Smooth muscle cell (in vitro differentiated cells): ENCODE measurements around the gene ATXN10. TPM values are rescaled to one million over a fixed set of nuclear protein-coding genes. Genes with fewer than 3 reads are reported as not detected.

Experiments
- DNase-seq: peaks from one replicate; lab custom pipeline; 2025; ENCODE audit not compliant: unreplicated experiment; lab: John Stamatoyannopoulos, UW
- H2AFZ ChIP-seq: fragments of 200-600 bp; sonication (generic); 2 replicates; pipeline ENCODE4 v1.6.0; 2016; ENCODE audit warnings: antibody characterized with exemption, low read depth, mild to moderate bottlenecking
- H3F3A ChIP-seq: fragments of 200-600 bp; sonication (generic); 2 replicates; pipeline ENCODE4 v1.6.0; 2017; ENCODE audit warnings: antibody characterized with exemption, low read depth
- H3K27ac ChIP-seq: fragments of 200-600 bp; sonication (generic); 2 replicates; pipeline ENCODE4 v1.5.1; 2016; ENCODE audit warnings: low read depth, mild to moderate bottlenecking
- H3K27me3 ChIP-seq: fragments of 200-600 bp; sonication (generic); 2 replicates; pipeline ENCODE4 v1.6.1; 2016; ENCODE audit warnings: low read depth, mild to moderate bottlenecking
- H3K36me3 ChIP-seq: fragments of 200-600 bp; sonication (generic); 2 replicates; pipeline ENCODE4 v1.5.1; 2016; ENCODE audit warnings: low read depth
- H3K4me1 ChIP-seq: fragments of 200-600 bp; sonication (generic); 2 replicates; pipeline ENCODE4 v1.5.1; 2016; ENCODE audit warnings: low read depth
- H3K4me2 ChIP-seq: fragments of 200-600 bp; sonication (generic); 2 replicates; pipeline ENCODE4 v1.6.0; 2016; ENCODE audit warnings: mild to moderate bottlenecking
- H3K4me3 ChIP-seq: fragments of 200-600 bp; sonication (generic); 2 replicates; pipeline ENCODE4 v1.5.1; 2016; ENCODE audit warnings: mild to moderate bottlenecking
- H3K79me2 ChIP-seq: fragments of 200-600 bp; sonication (generic); 2 replicates; pipeline ENCODE4 v1.6.0; 2016; ENCODE audit warnings: low read depth, mild to moderate bottlenecking
- H3K9ac ChIP-seq: fragments of 200-600 bp; sonication (generic); 2 replicates; pipeline ENCODE4 v1.6.0; 2016; ENCODE audit warnings: low read depth
- H3K9me3 ChIP-seq: fragments of 200-600 bp; sonication (generic); replicated peaks from 2 replicates; pipeline ENCODE4 v1.5.1; 2016; ENCODE audit warnings: low read depth
- H4K20me1 ChIP-seq: fragments of 200-600 bp; sonication (generic); 2 replicates; pipeline ENCODE4 v1.6.0; 2016; ENCODE audit warnings: low read depth
- WGBS: methylation state at CpG from one replicate; pipeline ENCODE4 v1.1.7; 2016; ENCODE audit warnings: low lambda C conversion rate; 5-methylcytosine and 5-hydroxymethylcytosine counted together
- polyA plus RNA-seq: library from polyadenylated mRNA; unstranded; fragments of >200 nt; fragmentation: Nextera tagmentation; extraction: Ambion mirVana; gene quantifications from 2 replicates; pipeline ENCODE4 v1.2.1, GENCODE V29; 2016
- total RNA-seq: library from RNA; depleted of rRNA; stranded (reverse); fragments of >200 nt; gene quantifications from 2 replicates; pipeline ENCODE4 v1.2.3, GENCODE V29; 2014
- TF ChIP-seq, protein P1 (sequence below): fragments of 200-600 bp; sonication (generic); IDR thresholded peaks from 2 replicates; pipeline ENCODE4 v1.5.1; 2017; ENCODE audit warnings: borderline replicate concordance, mild to moderate bottlenecking, antibody characterized with exemption; ENCODE audit not compliant: insufficient read depth, poor library complexity, severe bottlenecking

ATXN10 gene
- total and polyA plus RNA-seq, 2 experiments from 2014 or later: 117 to 131 TPM

DNA sequence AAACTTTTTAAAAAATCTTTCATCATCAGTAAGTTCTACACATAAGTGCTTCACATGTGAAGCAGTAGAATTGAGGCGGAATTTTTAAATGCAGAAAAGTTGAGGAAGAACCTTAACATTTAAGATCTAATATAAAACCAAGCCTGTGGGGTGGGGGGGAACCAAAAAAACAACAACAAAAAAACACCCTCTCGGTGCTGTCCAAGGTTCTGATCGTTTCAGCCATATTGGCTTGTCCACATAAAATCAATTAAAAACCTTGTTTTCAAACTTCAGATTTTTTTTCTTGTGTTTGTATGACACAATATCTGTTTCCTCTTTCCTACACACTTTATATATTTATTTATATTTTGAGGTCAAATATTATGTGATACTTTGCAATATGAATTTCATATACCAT is 175.3 kb downstream of the ATXN10 start:
- Histone ChIP-seq H3K9ac (no peak overlapping the region), H3K9me3 (no peaks in the 10 kb centered on the region), H3K27me3 (no peaks in the 10 kb centered on the region), H4K20me1 (peaks cover 75% of the 10 kb centered on the region), H3K4me2 (no peak overlapping the region), H2AFZ (no peak overlapping the region), H3K36me3 (peaks cover 22% of the 10 kb centered on the region), H3F3A (no peaks in the 10 kb centered on the region), H3K27ac (no peak overlapping the region), H3K4me3 (no peak overlapping the region), H3K4me1 (peaks cover 42% of the 10 kb centered on the region), H3K79me2 (no peaks in the 10 kb centered on the region)
- TF ChIP-seq, protein P1, sequence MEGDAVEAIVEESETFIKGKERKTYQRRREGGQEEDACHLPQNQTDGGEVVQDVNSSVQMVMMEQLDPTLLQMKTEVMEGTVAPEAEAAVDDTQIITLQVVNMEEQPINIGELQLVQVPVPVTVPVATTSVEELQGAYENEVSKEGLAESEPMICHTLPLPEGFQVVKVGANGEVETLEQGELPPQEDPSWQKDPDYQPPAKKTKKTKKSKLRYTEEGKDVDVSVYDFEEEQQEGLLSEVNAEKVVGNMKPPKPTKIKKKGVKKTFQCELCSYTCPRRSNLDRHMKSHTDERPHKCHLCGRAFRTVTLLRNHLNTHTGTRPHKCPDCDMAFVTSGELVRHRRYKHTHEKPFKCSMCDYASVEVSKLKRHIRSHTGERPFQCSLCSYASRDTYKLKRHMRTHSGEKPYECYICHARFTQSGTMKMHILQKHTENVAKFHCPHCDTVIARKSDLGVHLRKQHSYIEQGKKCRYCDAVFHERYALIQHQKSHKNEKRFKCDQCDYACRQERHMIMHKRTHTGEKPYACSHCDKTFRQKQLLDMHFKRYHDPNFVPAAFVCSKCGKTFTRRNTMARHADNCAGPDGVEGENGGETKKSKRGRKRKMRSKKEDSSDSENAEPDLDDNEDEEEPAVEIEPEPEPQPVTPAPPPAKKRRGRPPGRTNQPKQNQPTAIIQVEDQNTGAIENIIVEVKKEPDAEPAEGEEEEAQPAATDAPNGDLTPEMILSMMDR: no peak
- WGBS: 99% methylated on average over 3 of the region's 3 CpGs
- DNase-seq: no peak

DNA sequence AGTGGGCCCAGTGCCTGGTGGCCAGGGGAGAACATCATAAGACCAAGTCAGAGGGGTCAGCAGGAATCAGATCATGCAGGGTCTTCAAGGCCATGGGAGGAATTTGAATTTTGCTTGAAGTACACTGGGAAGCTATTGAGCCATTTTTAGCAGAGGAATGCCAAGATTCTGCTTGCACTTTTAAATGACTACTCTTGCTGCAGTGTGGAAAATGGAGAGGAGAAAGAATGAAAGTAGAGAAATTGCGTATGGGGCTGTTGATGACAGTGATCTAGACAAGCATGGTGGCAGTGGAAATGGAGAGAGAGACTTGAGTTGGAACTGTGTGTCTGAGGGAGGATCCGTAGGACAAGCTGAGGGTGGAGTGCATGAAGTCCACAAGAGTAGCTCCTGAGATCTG is 177.3 kb downstream of the ATXN10 start:
- Histone ChIP-seq H3K36me3 (peaks cover 21% of the 10 kb centered on the region), H3K27ac (no peak overlapping the region), H3K9me3 (no peaks in the 10 kb centered on the region), H4K20me1 (peaks cover 58% of the 10 kb centered on the region), H3K9ac (no peak overlapping the region), H3K4me3 (no peak overlapping the region), H3F3A (no peaks in the 10 kb centered on the region), H2AFZ (no peak overlapping the region), H3K4me1 (peaks cover 22% of the 10 kb centered on the region), H3K79me2 (no peaks in the 10 kb centered on the region), H3K27me3 (no peaks in the 10 kb centered on the region), H3K4me2 (no peak overlapping the region)
- WGBS: 100% methylated on average over 2 of the region's 2 CpGs
- DNase-seq: no peak
- TF ChIP-seq, protein P1: no peak

DNA sequence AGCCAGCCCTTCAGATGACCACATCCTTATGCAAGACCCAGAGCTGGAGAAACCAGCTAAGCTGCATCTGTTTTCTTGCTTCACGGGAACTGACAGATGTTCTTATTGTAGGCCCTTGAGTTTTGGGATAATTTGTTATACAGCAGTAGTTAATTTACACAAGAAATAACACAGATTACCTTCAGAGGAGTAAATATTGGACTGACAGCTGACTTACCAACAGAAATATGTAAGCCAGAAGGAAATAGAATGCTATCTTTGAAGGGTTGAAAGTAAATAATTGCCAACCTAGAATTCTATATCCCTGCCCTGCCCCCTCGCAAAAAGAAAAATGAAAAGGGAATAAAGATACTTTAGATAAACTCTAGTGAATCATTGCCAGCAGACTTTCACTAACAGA is 181.2 kb downstream of the ATXN10 start:
- Histone ChIP-seq H3K27me3 (no peaks in the 10 kb centered on the region), H3K79me2 (no peaks in the 10 kb centered on the region), H3K36me3 (peaks cover 21% of the 10 kb centered on the region), H2AFZ (no peak overlapping the region), H3K4me3 (no peak overlapping the region), H3K4me1 (no peaks in the 10 kb centered on the region), H4K20me1 (peaks cover 20% of the 10 kb centered on the region), H3F3A (no peaks in the 10 kb centered on the region), H3K4me2 (no peak overlapping the region), H3K9me3 (no peaks in the 10 kb centered on the region), H3K27ac (no peak overlapping the region), H3K9ac (no peak overlapping the region)
- TF ChIP-seq, protein P1: no peak
- WGBS: 79% methylated on average over 2 of the region's 2 CpGs
- DNase-seq: no peak

GRCh38 chr22:45855961-45856360 is 184.3 kb downstream of the ATXN10 start:
- Histone ChIP-seq H3K27ac (no peak overlapping the region), H3K9me3 (no peaks in the 10 kb centered on the region), H3K27me3 (no peaks in the 10 kb centered on the region), H3K9ac (no peak overlapping the region), H3K4me1 (no peaks in the 10 kb centered on the region), H3K36me3 (peaks cover 16% of the 10 kb centered on the region), H3K79me2 (no peaks in the 10 kb centered on the region), H3K4me2 (no peak overlapping the region), H3K4me3 (no peak overlapping the region), H3F3A (no peaks in the 10 kb centered on the region), H2AFZ (no peak overlapping the region), H4K20me1 (no peaks in the 10 kb centered on the region)
- TF ChIP-seq, protein P1: no peak
- DNase-seq: no peak
- 100% methylated on average over 2 of the region's 2 CpGs for WGBS
